ENCODE data around the gene PCDHB15. TPM values are rescaled to one million over a fixed set of nuclear protein-coding genes. Genes with fewer than 3 reads are reported as not detected.
"Not testable (repeated sequence)": the region's sequence is repeated elsewhere in the genome, so short reads cannot be mapped to it uniquely, and the experiment has no call there.

The PCDHB15 gene
- total RNA-seq, 1 experiment from 2014 or later: not detected

- H3K4me1 ChIP-seq; H3K36me3 ChIP-seq (ENCODE audit: control insufficient read depth, insufficient read depth, low read length); H3K27ac Mint-ChIP-seq (ENCODE audit: unreplicated experiment); H3K4me3 Mint-ChIP-seq (ENCODE audit: unreplicated experiment); H3K36me3 Mint-ChIP-seq (ENCODE audit: insufficient read depth, unreplicated experiment); intact Hi-C loops (cut with micrococcal nuclease; ENCODE audit: unreplicated experiment); BruUV-seq (replicated peaks); H3K4me3 ChIP-seq (ENCODE audit: low read depth, low read length); H3K4me1 Mint-ChIP-seq (ENCODE audit: low read depth, unreplicated experiment); DNase-seq; H3K27me3 Mint-ChIP-seq (ENCODE audit: insufficient read depth, unreplicated experiment); POLR2A ChIA-PET; CTCF ChIA-PET; H3K27me3 ChIP-seq (replicated peaks; ENCODE audit: control insufficient read depth, insufficient read depth, low read length): not testable (repeated sequence)
- peaks cover 12% of the 10 kb centered on the region for H3K9me3 ChIP-seq
- H3K9me3 Mint-ChIP-seq (ENCODE audit: unreplicated experiment): peaks cover 25% of the 10 kb centered on the region
Measured at GRCh38 chr5:141201646-141202045, 43.5 kb upstream of the PCDHB15 start.

- ChIA-PET POLR2A (interaction anchor here (0.6 kb wide), 1 partner anchor 423 kb away, joined by 3 read pairs; no protein-coding TSS in a partner anchor), CTCF (no interaction called here)
- Histone ChIP-seq H3K27me3 (replicated peaks; ENCODE audit: control insufficient read depth, insufficient read depth, low read length) (no peaks in the 10 kb centered on the region), H3K4me3 (ENCODE audit: low read depth, low read length) (no peak within 1 kb of the TSS), H3K9me3 (no peaks in the 10 kb centered on the region), H3K36me3 (ENCODE audit: control insufficient read depth, insufficient read depth, low read length) (no peaks in the 10 kb centered on the region), H3K4me1 (no peaks in the 10 kb centered on the region)
- Mint-ChIP-seq H3K36me3 (ENCODE audit: insufficient read depth, unreplicated experiment) (no peaks in the 10 kb centered on the region), H3K9me3 (ENCODE audit: unreplicated experiment) (no peaks in the 10 kb centered on the region), H3K27ac (ENCODE audit: unreplicated experiment) (no peak within 1 kb of the TSS), H3K27me3 (ENCODE audit: insufficient read depth, unreplicated experiment) (no peaks in the 10 kb centered on the region), H3K4me1 (ENCODE audit: low read depth, unreplicated experiment) (no peaks in the 10 kb centered on the region), H3K4me3 (ENCODE audit: unreplicated experiment) (no peak within 1 kb of the TSS)
- TF ChIP-seq CTCF (IDR thresholded peaks at IDR 0.05; ENCODE audit: insufficient read depth in 1 of 2, low read depth in 1 of 2, low read length in 1 of 2, severe bottlenecking in 1 of 2, unreplicated experiment in 1 of 2): no peak
- BruUV-seq (replicated peaks): no TSS peak
- intact Hi-C loops (cut with micrococcal nuclease; ENCODE audit: unreplicated experiment): no loop called here
- DNase-seq: no peak
Measured at GRCh38 chr5:141208478-141208877, 36.7 kb upstream of the PCDHB15 start, which contains the start of gene PCDHB12. Gene PCDHB12 (plus strand): TSS chr5:141208719. CDS start chr5:141208908, 189 bp downstream.

- H3K27ac Mint-ChIP-seq (ENCODE audit: unreplicated experiment); H3K27me3 Mint-ChIP-seq (ENCODE audit: insufficient read depth, unreplicated experiment); H3K9me3 ChIP-seq; CTCF ChIA-PET; H3K27me3 ChIP-seq (replicated peaks; ENCODE audit: control insufficient read depth, insufficient read depth, low read length); H3K4me3 ChIP-seq (ENCODE audit: low read depth, low read length); H3K4me1 Mint-ChIP-seq (ENCODE audit: low read depth, unreplicated experiment); POLR2A ChIA-PET; H3K9me3 Mint-ChIP-seq (ENCODE audit: unreplicated experiment); H3K36me3 ChIP-seq (ENCODE audit: control insufficient read depth, insufficient read depth, low read length); BruUV-seq (replicated peaks); H3K36me3 Mint-ChIP-seq (ENCODE audit: insufficient read depth, unreplicated experiment); H3K4me3 Mint-ChIP-seq (ENCODE audit: unreplicated experiment); DNase-seq; intact Hi-C loops (cut with micrococcal nuclease; ENCODE audit: unreplicated experiment); H3K4me1 ChIP-seq: not testable (repeated sequence)
Measured at GRCh38 chr5:141210281-141210680, 34.9 kb upstream of the PCDHB15 start.

- H3K27me3 ChIP-seq (replicated peaks; ENCODE audit: control insufficient read depth, insufficient read depth, low read length); POLR2A ChIA-PET; H3K9me3 ChIP-seq; DNase-seq; H3K27me3 Mint-ChIP-seq (ENCODE audit: insufficient read depth, unreplicated experiment); H3K36me3 Mint-ChIP-seq (ENCODE audit: insufficient read depth, unreplicated experiment); BruUV-seq (replicated peaks); H3K4me1 ChIP-seq; H3K9me3 Mint-ChIP-seq (ENCODE audit: unreplicated experiment); H3K4me3 ChIP-seq (ENCODE audit: low read depth, low read length); H3K4me1 Mint-ChIP-seq (ENCODE audit: low read depth, unreplicated experiment); H3K36me3 ChIP-seq (ENCODE audit: control insufficient read depth, insufficient read depth, low read length); H3K4me3 Mint-ChIP-seq (ENCODE audit: unreplicated experiment); intact Hi-C loops (cut with micrococcal nuclease; ENCODE audit: unreplicated experiment); CTCF ChIA-PET; H3K27ac Mint-ChIP-seq (ENCODE audit: unreplicated experiment): not testable (repeated sequence)
Measured at GRCh38 chr5:141210849-141211248, 34.3 kb upstream of the PCDHB15 start.

- H3K27me3 Mint-ChIP-seq (ENCODE audit: insufficient read depth, unreplicated experiment); H3K9me3 ChIP-seq; H3K27ac Mint-ChIP-seq (ENCODE audit: unreplicated experiment); H3K4me3 ChIP-seq (ENCODE audit: low read depth, low read length); POLR2A ChIA-PET; H3K36me3 ChIP-seq (ENCODE audit: control insufficient read depth, insufficient read depth, low read length); CTCF ChIA-PET; H3K27me3 ChIP-seq (replicated peaks; ENCODE audit: control insufficient read depth, insufficient read depth, low read length); BruUV-seq (replicated peaks); H3K36me3 Mint-ChIP-seq (ENCODE audit: insufficient read depth, unreplicated experiment); H3K4me1 ChIP-seq; H3K4me1 Mint-ChIP-seq (ENCODE audit: low read depth, unreplicated experiment); H3K4me3 Mint-ChIP-seq (ENCODE audit: unreplicated experiment): not testable (repeated sequence)
- intact Hi-C loops (cut with micrococcal nuclease; ENCODE audit: unreplicated experiment): loop anchor here (2.0 kb wide), 1 partner anchor 35 kb away; no protein-coding TSS in a partner anchor
- peak in 1 of 2 experiments; percentile 25 for DNase-seq
- peaks cover 16% of the 10 kb centered on the region for H3K9me3 Mint-ChIP-seq (ENCODE audit: unreplicated experiment)
Measured at GRCh38 chr5:141213656-141214339, 31.4 kb upstream of the PCDHB15 start, which contains the start of gene PCDHB13. Gene PCDHB13 (plus strand): TSS chr5:141213919. CDS start chr5:141214124, 205 bp downstream.

- H3K9me3 ChIP-seq; H3K27me3 ChIP-seq (replicated peaks; ENCODE audit: control insufficient read depth, insufficient read depth, low read length); H3K27me3 Mint-ChIP-seq (ENCODE audit: insufficient read depth, unreplicated experiment); DNase-seq; H3K4me1 ChIP-seq; H3K36me3 ChIP-seq (ENCODE audit: control insufficient read depth, insufficient read depth, low read length); H3K27ac Mint-ChIP-seq (ENCODE audit: unreplicated experiment); CTCF ChIA-PET; H3K4me3 Mint-ChIP-seq (ENCODE audit: unreplicated experiment); H3K4me1 Mint-ChIP-seq (ENCODE audit: low read depth, unreplicated experiment); H3K36me3 Mint-ChIP-seq (ENCODE audit: insufficient read depth, unreplicated experiment); POLR2A ChIA-PET; H3K4me3 ChIP-seq (ENCODE audit: low read depth, low read length); BruUV-seq (replicated peaks): not testable (repeated sequence)
- intact Hi-C loops (cut with micrococcal nuclease; ENCODE audit: unreplicated experiment): loop anchor here (2.0 kb wide), 1 partner anchor 36 kb away; no protein-coding TSS in a partner anchor
- peaks cover 20% of the 10 kb centered on the region for H3K9me3 Mint-ChIP-seq (ENCODE audit: unreplicated experiment)
Measured at GRCh38 chr5:141214583-141214982, 30.6 kb upstream of the PCDHB15 start.

Data from Caco-2 (cell line).